HL-60 (cell line): ENCODE data around the gene DKK3.

ENCODE experiments used
- DNase-seq, 2 experiments: peaks; one replicate each; pipeline ENCODE4 v3.0.0-alpha.2; 2010 to 2020; ENCODE audit warnings: low read depth in 1 of 2, low spot score in 1 of 2
- H3K27ac ChIP-seq: fragments of 250-450 bp; sonication (Bioruptor Pico); replicated peaks from 2 replicates; pipeline ENCODE4 v1.5.1; 2020; ENCODE audit warnings: mild to moderate bottlenecking, moderate library complexity
- H3K27me3 ChIP-seq: fragments of 250-450 bp; sonication (Bioruptor Pico); 2 replicates; pipeline ENCODE4 v1.5.1; 2021; ENCODE audit warnings: mild to moderate bottlenecking, moderate library complexity; ENCODE audit not compliant: insufficient read depth, poor library complexity, severe bottlenecking
- H3K4me3 ChIP-seq: replicated peaks from 2 replicates; pipeline ENCODE4 v1.5.1; 2011; ENCODE audit warnings: mild to moderate bottlenecking, control low read depth, low read length; ENCODE audit not compliant: insufficient read depth
- GABPA ChIP-seq: IDR thresholded peaks from 2 replicates; pipeline ENCODE4 v1.6.1; 2012; ENCODE audit warnings: low read depth
- POLR2AphosphoS5 ChIP-seq: IDR thresholded peaks from 2 replicates; pipeline ENCODE4 v1.6.1; 2012; ENCODE audit warnings: low read depth
- REST ChIP-seq: IDR thresholded peaks from 2 replicates; pipeline ENCODE4 v1.6.1; 2012; ENCODE audit warnings: low read depth; ENCODE audit not compliant: insufficient replicate concordance
- SPI1 ChIP-seq: IDR thresholded peaks from 2 replicates; pipeline ENCODE4 v1.6.1; 2012; ENCODE audit warnings: low read depth, mild to moderate bottlenecking, borderline replicate concordance
- TF ChIP-seq, protein P1 (sequence below): IDR thresholded peaks from one replicate; pipeline ENCODE4 v1.5.1; 2011; ENCODE audit warnings: low read length, control low read depth, inconsistent platforms; ENCODE audit not compliant: insufficient read depth

The DKK3 gene

GRCh38 chr11:11972730-11973341 lies 35.6 kb downstream of the DKK3 start:
- DNase-seq = no peak
- Histone ChIP-seq H3K4me3 (no peak overlapping the region), H3K27me3 (no peaks in the 10 kb centered on the region), H3K27ac (no peak overlapping the region)
- no peak for TF ChIP-seq POLR2AphosphoS5

DNA sequence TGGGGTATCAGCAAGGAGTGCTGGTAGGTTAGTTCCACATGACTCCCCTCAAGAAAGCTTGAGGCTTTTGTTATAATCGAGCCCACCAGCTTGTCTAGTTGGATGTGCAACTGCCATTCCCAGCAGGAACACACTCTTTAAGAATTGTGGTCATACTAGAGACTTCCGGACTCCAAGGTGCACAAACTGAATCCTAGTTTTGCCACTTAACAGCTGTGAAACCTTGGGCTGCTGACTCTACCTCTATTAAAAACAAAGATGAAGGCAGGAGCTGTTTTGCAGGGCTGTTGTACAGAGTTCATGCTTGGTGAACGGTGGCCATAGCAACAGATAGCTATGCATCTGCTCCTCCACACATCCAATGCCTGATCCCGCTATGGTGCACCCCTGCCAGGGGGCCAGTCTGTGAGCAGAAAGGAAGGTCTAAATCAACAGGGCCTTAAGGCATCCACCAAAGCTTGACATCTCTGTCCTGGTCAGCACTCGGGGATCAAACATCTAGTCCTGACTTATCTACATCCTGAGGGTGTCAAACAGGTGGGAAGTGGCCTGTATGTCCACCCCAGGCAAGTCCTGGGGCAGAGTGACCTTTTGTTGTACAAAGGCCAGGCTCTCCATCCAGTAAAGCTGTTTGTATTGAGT lies 36.4 kb downstream of the DKK3 start:
- TF ChIP-seq, protein P1, sequence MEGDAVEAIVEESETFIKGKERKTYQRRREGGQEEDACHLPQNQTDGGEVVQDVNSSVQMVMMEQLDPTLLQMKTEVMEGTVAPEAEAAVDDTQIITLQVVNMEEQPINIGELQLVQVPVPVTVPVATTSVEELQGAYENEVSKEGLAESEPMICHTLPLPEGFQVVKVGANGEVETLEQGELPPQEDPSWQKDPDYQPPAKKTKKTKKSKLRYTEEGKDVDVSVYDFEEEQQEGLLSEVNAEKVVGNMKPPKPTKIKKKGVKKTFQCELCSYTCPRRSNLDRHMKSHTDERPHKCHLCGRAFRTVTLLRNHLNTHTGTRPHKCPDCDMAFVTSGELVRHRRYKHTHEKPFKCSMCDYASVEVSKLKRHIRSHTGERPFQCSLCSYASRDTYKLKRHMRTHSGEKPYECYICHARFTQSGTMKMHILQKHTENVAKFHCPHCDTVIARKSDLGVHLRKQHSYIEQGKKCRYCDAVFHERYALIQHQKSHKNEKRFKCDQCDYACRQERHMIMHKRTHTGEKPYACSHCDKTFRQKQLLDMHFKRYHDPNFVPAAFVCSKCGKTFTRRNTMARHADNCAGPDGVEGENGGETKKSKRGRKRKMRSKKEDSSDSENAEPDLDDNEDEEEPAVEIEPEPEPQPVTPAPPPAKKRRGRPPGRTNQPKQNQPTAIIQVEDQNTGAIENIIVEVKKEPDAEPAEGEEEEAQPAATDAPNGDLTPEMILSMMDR = no peak
- TF ChIP-seq REST (no peak), SPI1 (no peak), POLR2AphosphoS5 (no peak), GABPA (no peak)
- H3K27me3 ChIP-seq = no peaks in the 10 kb centered on the region
- no peak for DNase-seq
- H3K4me3 ChIP-seq = no peak overlapping the region
- H3K27ac ChIP-seq = no peak overlapping the region

DNA sequence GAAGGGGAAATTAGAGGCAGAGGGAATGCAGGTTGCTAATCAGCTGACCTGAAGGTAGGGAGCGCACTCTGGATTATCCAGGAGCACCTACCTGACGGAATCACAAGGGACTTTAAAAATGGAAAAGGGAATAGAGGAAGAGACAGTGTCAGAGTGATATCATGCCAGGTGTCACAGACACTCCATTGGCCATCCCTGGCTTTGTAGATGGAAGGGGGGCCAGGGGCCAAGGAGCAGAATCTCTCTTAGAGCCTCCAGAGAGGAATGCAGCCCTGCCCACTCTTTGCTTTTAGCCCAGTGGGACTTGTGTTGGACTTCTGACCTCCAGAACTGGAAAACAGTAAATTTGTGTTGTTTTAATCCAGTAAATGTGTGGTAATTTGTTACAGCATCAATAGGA lies 37.9 kb downstream of the DKK3 start:
- no peak for TF ChIP-seq GABPA
- no peak for TF ChIP-seq REST
- TF ChIP-seq, protein P1 = no peak
- TF ChIP-seq POLR2AphosphoS5 = no peak
- TF ChIP-seq SPI1 = no peak
- no peak for DNase-seq
- Histone ChIP-seq H3K27me3 (no peaks in the 10 kb centered on the region), H3K4me3 (no peak overlapping the region), H3K27ac (no peak overlapping the region)

DNA sequence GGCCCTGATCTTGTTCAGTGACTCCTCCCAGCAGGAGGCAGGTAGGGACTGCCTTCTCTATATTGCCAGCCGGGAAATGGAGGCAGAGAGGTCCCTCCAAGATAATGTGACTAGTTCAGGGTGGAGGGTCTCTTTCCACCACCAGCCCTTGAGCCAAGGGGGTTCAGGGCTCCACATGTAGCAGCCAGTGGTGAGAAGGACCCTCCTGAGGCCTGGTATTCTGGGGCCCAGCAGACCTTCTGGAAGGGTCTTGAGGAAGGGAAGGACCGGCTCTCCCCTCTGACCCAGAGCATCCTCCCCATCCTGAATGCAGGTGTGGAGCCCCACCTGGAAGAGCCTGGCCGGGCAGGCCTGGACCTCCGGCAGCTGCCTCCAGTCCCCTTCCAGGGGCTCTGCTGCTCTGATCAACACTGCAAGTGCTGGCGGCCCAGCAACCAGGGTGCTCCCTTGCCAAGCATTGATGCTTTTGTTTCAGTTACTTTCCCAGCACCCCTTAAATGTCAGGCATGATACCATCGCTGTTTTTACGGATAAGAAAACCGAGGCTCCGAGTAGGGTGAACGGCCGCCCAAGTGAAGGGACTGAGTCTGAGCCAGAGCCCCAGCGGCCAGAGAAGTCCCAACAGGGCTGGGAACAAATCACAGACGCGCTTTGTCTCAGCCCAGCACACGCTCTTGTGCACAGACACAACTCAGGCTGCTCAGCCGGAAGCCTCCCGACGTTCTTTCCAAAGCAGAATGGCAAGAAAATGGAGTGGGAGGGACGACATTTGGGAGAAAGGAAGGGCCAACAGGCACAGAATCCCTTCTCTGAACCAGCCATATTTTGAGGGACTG lies 38.8 kb downstream of the DKK3 start:
- Histone ChIP-seq H3K4me3 (no peak overlapping the region), H3K27ac (no peak overlapping the region), H3K27me3 (no peaks in the 10 kb centered on the region)
- no peak for DNase-seq
- TF ChIP-seq POLR2AphosphoS5 (no peak), GABPA (no peak), REST (no peak), SPI1 (no peak)
